ENCODE results near the gene CTSH.
"Not testable (repeated sequence)": the region's sequence is repeated elsewhere in the genome, so short reads cannot be mapped to it uniquely, and the experiment has no call there.

The CTSH gene

DNA sequence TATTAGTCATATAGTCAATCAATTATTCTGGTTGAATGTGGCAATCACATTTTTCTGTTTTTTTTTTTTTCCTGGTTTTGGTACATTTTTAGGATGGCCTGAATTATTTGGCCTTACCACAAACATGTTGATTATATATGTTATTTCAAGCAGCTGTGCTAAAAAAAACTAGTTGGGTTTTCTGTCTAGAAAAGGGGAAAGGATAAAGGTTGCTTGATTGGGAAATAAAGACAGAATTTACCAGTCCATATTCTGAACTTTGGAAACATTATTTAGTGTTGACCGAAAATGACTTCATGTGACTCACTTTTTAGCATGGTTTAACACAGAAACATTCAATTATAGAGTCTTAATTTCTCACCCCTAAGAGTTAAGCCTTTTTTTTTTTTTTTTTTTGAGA lies 64.0 kb downstream of the CTSH start:
- DNase-seq (ENCODE audit: low spot score), result no peak

- DNase-seq (ENCODE audit: low spot score), result no peak
These were observed 64.7 kb downstream of the CTSH start for GRCh38 chr15:78880242-78880533.

DNA sequence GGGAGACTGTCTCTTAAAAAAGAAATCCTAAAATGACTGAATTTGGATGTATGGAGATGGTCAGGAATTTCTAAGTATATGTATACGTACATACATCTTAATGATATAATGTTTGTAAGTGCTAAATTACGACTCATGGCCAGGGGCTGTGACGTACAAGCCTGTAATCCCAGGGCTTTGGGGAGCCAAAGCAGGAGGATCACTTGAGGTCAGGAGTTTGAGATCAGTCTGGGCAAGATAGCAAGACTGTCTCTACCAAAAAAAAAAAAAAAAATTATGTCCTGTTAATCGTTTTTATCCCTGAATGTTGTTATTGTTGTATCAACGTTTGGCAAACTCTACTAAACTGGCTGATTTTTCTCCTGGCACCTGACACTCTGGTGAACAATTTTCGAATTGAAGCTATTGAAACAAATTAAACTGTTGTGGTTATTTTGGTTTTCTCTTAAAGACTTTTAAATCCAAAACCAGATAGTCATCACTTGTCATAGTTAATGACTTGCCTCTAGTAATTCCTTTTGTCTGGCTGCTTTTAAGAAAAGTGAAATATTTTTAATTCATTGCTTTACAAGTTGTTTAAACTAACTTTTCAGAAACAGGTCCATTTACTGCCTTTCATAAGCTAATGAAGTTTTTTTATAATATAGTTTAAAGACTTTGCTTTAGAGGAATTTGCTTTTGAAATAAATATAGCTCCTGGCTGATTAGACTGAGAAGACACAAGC lies 65.2 kb downstream of the CTSH start:
- no peak for DNase-seq (ENCODE audit: low spot score)

DNA sequence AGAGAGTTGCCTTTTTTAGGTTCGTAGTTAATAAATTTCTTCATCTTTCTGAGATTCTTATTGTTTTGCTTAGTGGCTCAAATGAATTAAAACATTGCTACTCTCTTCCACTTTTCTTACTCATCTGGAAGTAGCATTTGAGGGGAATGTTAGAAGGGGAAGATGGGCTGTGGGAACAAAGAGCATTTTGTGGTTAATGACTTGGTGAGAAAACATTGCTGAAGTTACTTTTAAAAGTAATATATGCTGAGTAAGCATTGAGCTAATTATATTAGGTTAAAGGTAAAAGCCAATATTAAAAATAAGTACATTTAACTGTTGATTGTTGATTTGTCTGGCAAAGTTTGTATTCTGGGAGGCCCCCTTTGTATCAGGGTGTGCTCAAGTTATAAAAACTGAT lies 66.5 kb downstream of the CTSH start:
- no peak for DNase-seq (ENCODE audit: low spot score)

DNA sequence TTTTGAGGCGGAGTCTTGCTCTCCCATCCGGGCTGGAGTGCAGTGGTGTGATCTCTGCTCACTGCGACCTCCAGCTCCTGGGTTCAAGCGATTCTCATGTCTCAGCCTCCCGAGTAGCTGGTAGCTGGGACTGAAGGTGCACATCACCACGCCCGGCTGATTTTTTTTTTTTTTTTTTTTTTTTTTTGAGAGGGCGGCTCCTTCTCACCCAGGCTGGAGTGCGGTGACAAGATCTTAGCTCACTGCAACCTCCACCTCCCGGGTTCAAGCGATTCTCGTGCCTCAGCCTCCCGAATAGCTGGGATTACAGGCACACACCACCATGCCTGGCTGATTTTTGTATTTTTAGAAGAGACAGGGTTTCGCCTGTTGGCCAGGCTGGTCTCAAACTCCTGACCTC lies 67.9 kb downstream of the CTSH start:
- DNase-seq (ENCODE audit: low spot score), result not testable (repeated sequence)

DNA sequence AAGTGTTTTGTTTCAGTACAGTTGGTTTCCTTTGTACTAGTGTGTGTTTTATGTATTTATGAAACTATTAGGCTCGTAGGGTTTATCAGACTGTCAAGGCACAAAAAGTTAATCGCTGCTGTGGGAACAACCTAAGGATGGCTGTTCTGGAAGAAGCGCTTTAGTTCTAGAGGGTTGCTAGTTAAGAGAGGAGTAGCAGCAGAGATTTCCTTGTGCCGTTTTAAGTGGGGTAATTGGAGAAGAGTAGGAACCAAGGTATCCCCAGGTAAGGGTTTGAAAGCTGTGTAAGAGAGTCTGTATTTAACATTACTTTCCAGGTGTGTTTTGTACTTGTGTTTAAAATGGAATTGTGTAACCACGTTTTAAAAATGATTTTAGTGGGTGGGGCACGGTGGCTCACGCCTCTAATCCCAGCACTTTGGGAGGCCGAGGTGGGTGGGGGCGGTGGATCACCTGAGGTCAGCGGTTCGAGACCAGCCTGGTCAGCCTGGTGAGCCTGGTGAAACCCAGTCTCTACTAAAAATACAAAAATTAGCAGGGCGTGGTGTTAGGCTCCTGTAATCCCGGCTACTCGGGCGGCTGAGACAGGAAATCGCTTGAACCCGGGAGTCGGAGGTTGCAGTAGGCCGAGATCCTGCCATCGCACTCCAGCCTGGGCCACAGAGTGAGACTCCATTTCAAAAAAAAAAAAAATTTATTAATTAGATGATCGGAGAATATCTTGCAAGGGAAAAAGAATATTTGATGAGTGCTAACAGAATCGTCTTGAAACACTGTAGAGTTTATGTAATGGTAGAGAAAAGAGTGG lies 69.5 kb downstream of the CTSH start:
- DNase-seq (ENCODE audit: low spot score), result no peak

DNA sequence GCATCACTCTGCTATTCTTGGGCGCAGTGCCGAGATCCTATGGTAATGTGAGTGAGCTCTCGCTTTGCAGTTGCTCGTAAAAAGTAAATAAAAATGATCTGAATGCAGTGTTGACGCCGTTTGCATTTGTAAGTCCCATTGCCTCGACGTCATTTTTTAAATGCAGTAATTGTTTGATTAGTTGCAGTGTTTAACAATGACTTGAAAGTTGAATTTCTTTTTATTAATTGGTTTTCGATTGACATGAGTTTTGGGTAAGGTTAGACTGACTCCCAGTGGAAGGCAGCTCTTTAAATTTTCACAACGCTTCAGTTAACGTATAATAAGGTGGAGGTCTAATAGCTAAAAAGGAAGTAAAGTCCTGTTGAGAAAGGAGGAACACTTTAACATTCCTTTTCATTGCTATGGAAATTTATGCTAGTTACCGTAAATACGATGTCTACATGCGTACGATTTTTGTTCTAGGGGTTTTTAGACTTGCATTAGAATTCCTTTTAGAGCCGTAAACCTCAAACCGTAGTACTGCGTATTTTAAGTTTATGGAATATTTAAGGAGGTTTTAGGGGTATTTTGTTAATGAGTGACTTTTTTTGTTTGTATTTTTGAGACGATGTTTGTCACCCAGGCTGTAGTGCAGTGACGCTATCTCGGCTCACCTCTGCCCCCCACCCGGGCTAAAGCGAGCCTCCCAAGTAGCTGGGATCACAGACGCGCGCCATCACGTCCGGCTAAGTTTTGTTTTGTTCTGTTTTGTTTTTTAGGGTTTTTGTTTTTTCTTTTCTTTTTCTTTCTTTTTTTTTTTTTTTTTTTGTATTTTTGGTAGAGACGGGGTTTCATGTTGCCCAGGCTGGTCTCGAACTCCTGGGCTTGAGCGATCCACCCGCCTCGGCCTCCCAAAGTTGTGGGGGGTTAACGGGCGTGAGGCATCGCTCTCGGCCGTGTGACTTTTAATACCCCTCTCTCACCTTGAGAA lies 70.8 kb downstream of the CTSH start:
- no peak for DNase-seq (ENCODE audit: low spot score)

GRCh38 chr15:78872972-78873792 lies 71.7 kb downstream of the CTSH start:
- DNase-seq (ENCODE audit: low spot score), result peak; percentile 83

- peak; percentile 97 for DNase-seq (ENCODE audit: low spot score)
These were observed 72.5 kb downstream of the CTSH start, which contains the start of gene MORF4L1 for GRCh38 chr15:78872155-78872971. Gene MORF4L1 (plus strand): TSS chr15:78872890. CDS start chr15:78873018, 128 bp downstream.

- DNase-seq (ENCODE audit: low spot score), result not testable (repeated sequence)
These were observed 73.2 kb downstream of the CTSH start for GRCh38 chr15:78871483-78872127.

Data from Ammon's horn (tissue), 1 donor.